T1000 (cell line): ENCODE data around the gene EXTL1.

Experiments used
- DNase-seq: peaks from one replicate; lab custom pipeline; 2025; ENCODE audit warnings: mixed read lengths; lab: John Stamatoyannopoulos, UW

EXTL1 gene

DNA sequence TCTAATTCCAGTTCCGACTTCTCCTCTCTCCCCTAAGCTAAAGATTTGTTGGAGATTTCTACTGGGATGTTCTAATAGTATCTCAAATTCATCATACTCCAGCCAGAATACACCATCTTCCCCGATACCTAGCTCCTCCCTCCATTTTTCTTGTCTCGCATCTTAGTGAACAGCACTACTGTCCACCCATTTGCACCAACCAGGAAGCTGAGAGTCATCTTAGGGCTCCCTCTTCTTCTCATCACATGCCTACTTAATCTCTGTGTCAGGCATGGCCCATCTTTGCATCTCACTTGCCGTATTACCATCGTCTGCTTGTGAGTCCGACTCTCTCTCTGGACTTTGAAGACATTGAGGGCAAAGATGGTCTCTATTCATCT is 49.4 kb downstream of the EXTL1 start:
- DNase-seq, result no peak

DNA sequence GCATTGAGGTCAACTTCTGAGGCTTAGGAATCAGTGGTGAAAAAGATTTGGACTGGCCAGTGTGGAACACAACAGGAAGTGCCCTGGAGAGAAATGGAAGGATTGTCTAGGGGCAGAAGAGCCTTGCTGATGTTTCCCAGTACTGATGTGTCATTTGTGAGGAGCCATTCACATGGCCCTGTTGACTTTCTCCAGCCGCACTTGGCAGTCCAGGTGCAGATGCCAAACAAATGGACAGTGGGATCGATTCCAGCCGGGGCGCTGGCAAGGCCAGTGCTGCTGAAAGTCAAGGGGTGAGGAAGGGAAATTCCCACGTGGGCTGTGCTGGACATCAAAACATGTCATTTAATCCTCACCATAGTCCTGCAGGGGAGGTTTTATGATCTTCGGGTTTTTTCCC is 50.7 kb downstream of the EXTL1 start:
- no peak for DNase-seq

DNA sequence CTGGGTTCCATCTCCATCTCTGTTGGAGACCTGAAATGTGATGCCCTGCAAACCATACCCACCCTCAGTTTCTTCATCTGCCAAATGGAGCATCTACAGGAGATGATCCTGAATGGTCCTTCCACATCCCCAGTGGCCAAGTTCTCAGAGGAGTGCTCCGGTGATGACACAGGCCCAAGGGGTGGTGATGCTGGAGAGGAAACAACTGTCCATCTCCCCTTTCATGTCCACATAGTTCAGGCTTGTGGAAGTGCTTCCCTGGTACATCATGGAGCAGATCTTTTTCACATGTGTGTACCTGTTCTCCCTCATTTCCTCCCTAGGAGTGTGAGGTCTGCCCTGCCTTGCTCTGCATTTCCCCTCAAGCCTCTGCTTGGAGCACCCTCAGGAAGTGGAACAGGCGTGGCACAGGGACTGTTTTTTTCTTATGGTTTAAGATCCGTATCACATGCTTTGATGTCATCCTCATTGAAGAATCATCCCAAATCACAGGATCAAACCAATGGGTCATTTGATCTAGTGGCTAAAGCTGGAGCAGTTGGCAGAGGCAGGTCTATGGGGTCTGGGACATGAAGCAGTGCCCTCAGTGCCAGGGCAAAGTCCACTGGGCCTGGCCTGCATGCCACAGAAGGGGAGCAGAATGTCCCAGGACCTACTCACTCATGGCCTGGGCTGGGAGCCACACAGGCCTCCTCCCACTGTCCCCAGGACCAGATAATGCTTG is 54.0 kb downstream of the EXTL1 start:
- DNase-seq, result no peak

DNA sequence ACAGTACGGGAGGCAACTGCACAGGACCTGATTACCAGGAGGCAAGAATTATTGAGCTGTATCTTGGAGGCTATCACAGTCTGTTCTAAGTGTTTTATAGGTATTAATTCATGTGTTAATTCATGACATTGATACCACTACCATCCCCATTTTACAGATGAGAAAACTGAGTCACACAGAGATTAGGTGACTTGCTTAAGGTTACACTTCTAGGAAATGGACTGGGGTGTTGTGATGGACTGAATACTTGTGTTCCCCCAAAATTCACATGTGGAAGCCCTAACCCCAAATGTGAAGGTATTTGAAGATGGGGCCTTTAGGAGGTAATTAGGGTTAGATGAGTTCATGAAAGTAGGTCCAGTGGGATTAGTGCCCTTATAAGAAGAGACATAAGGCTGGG is 55.9 kb downstream of the EXTL1 start:
- DNase-seq, result no peak

DNA sequence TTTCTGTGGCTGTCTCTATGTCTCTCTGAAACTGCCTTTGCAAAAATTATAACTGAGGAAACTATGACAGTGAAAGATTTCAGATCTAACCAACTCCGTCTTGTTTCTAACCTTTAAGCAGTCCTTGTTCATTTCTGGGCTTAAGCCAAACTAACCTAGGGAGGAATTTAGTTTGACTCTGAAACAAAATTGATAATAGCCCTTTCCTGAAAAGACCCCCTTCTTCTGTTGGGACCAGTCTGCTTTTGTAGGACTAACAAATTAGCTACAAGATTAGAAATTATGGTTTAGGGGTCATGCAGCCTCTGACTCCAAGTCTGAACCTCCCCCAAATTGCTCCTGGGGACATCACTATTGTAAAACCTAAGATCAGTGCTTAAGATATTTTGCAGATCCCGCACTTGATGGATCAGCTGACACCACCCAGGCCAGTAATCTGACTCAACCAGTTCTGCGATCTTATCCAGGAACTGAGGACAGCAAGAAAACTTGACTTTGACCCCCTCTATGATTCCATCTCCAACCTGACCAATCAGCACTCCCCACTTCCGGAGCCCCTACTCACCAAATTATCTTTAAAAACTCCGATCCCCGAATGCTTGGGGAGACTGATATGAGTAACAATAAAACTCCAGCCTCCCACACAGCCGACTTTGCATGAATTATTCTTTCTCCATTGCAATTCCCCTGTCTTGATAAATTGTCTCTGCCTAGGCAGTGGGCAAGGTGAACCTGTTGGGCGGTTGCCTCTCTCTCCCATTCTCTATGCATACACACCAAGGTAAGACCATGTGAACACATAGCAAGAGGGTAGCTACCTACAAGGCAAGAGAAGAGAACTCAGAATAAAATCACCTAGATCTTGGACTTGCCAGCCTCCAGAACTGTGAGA is 57.0 kb downstream of the EXTL1 start:
- no peak for DNase-seq

DNA sequence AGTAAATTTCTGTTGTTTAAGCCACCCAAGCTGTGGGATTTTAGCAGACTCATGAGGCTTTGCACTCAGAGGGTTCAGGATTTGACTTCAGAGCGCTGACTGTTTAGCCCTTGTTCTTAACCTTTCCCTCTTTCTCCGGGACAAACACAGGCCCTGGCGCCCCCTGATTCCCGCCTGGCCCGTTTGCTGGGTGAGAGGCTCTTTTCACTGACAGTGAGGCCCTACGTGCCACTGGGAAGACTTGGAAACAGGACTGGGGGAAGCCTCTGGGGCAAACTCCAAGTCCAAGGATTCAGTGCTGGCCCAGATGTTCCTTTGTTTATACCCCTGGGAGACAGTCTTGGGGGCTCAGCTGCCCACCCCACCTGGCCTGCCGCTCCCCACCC is 57.6 kb downstream of the EXTL1 start:
- DNase-seq, result no peak

DNA sequence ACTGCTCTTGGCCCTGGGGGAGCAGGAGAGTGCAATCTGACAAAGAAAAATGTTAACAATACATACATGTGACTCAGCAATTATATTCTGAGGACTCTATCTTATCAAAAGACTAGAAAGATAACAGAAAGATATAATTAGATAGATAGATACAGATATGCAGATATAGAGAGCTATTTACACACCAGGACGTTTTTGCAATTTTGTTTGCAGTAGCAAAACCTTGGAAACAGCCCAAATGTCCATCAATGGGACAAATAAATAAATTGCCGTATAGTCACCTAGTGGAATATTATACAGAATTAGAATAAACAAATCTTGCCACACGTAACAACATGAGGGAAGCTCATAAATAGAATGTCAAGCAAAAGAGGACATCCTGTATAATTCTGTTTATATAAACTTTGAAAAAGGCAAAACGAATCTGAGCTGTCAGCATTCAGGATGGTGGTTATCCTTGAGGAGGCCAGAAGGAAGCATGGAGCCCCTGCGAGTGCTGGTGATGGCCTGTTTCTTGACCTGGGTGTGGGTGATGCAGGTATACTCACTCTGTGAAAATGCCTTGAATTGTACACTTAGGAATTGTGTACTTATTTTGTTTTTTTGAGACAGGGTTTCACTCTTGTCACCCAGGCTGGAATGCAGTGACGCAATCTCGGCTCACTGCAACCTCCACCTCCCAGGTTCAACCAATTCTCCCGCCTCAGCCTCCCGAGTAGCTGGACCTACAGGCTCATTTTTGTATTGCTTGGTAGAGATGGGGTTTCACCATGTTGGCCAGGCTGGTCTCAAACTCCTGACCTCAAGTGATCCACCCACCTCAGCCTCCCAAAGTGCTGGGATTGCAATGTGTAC is 58.6 kb downstream of the EXTL1 start:
- DNase-seq, result no peak

DNA sequence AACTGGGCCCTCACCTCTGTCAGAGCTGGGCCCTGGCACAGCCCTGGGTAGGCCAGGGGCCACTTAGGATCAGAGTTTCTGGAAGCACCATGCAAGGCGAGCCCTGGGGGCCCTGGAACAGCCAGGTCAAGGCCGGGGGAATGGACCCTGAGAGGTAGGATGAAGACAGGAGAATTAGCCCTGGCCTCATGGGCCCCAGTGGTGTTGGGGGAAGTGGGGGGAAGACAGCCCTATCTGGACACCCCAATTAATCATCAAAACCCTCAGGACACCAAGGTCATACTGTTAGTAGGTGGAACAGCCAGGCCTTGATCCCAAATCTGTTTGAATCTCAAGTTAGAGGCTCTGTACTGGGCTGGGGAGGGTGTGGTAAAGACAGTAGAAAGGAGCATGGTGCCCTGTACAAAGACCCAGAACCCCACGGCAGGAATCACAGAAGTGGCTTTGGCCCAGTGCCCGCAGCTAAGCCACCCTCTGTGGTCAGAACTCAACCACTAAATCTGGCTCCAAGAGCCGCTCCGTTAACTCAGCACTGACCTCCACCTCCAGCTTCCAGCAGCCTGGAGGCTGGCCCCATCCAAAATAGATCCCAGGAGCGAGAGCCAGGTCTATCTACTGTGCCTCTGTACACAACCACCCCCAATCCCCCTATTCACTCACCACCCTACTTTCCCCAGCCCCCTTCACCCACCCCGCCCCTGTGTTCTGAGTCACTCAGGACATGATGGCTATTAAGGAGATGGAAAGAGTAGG is 59.9 kb downstream of the EXTL1 start:
- no peak for DNase-seq

DNA sequence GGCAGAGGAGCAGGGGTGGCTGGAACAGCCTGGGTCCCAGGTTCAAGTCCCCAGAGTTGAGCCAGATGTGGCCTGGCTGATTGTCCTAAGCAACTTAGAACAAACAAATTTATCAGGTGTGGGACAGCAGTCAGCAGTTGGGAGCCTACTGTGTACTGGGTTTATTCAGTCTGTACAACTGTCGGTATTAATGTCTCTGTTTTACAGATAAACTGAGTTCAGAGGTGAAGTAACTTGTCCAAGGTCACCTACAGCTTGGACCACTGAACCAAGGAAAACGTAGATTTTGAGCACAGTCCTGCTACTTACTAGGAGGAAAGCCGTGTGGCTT is 60.4 kb downstream of the EXTL1 start:
- no peak for DNase-seq

DNA sequence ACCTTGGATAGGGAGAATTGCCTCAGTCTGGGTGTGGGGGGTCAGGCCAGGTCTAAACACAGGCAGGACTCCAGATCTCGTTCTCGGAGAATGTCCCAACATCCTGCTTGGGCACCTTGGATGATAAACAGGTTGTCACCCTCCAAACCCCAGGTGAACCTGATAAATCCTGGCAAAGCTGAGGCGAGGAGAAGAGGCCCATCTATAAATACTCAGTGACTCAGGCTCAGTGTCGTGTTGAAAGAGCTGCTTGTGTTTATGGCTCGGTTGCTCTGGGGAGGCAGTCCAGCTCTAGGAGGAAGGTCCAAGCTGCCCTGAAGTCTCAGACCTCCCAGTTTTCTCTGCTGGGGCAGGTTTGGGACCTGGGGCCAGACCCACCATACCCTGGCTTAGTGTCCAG is 61.6 kb downstream of the EXTL1 start:
- DNase-seq, result no peak

DNA sequence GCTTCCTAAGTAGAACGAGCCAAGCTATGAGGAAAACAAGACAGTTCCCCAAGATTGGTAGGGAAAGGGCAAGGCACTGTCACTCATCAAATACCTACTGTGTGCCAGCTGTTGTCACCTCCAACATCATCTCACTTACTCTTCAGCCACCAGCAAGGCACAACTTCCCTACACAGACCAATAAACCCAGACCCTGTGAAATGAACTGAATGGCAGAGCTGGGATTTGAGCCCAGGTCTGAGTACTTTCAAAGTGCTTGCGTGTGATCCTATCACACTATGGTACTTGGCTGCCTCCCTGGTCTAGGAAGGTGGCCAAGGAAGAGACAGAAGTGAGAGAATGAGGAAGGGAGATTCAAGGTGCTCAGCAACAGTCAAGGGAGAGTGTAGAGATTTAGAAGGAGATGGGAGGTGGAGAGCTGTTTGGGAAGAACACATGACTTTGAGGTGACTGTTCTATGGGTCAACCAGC is 62.6 kb downstream of the EXTL1 start:
- no peak for DNase-seq

DNA sequence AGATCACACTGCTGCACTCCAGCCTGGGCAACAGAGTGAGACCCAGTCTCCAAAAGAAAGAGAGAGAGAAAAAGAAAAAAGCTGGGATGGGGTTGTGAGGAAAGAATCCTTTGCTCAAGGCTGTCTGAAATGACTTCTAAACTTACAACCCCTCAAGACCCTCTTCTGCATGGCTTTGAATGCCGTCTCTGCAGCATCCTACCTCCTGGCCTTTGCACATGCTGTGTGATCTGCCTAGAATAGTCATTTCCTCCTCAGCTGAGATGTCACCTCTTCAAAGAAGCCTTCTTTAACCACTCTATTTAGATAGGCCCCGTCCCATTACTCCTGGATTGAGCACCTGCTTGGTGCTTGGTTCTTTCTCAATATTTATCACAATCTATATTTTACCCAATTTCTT is 63.3 kb downstream of the EXTL1 start:
- no peak for DNase-seq
